AG08395 (cell line): ENCODE data around the gene PPFIA4.
A peak's percentile ranks its signal among the peaks of the same experiment; 100 is the strongest.

Experiments
- DNase-seq: peaks from one replicate; pipeline ENCODE4 v3.0.0; 2012; ENCODE audit warnings: mixed read lengths, low spot score

Gene PPFIA4

GRCh38 chr1:203040513-203041275, 14.4 kb downstream of the PPFIA4 start:
- DNase-seq, result no peak

DNA sequence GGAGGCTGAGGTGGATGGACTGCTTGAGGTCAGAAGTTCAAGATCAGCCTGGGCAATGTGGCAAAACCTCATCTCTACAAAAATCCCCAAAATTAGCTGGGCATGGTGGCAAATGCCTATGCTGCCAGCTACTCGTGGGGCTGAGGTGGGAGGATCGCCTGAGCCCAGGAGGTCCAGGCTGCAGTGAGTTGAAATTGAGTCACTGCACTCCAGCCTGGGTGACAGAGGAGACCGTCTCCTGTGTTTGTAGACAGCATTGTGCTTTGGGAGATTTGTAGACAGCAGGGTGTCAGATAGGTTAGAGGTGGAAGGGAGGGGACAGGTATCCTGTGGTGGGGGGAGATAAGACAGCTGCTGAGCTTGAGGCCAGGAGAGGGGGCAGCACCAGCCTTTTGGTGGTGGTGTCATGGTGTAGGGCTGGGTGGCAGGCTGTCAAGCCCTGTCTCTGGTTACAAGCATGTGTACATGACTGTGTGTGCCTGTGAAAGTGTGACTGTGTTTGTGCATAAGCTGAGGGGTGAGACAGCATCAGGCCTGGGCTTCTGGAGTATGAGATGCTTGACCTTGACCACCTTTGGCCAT, 15.2 kb downstream of the PPFIA4 start:
- DNase-seq, result no peak

GRCh38 chr1:203043830-203044545, 17.7 kb downstream of the PPFIA4 start:
- no peak for DNase-seq

GRCh38 chr1:203044546-203045250, 18.4 kb downstream of the PPFIA4 start:
- DNase-seq, result no peak

- DNase-seq, result no peak
Measured at GRCh38 chr1:203045336-203045735, 19.0 kb downstream of the PPFIA4 start.

DNA sequence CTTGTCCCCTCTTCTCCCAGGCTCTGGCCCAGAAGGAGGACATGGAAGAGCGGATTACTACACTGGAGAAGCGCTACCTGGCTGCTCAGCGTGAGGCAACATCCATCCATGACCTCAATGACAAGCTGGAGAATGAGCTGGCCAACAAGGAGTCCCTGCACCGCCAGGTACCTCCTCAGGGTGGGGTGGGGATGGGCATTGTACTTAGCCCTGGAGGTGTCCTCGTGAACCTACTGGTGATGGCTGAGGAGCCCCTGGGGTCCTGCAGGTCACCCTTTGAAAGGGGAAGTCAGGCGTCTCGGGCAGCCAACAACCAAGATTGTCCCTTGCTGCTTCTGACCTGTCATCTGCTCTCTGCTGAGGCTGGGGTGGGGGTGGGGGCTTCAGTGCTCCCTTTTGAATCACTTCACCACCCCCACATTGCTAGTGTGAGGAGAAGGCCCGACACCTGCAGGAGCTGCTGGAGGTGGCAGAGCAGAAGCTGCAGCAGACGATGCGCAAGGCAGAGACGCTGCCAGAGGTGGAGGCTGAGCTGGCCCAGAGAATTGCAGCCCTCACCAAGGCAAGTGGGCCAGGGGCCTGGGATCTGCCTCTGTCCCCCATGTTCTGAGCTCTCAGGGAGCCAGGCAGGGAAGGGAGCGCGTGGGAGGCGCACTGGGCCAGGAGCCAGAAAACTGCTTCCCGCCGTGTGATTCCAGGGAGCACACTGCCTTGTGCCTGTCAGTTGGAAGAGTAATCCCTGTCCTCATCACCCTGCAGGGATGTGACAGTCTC, 19.7 kb downstream of the PPFIA4 start:
- no peak for DNase-seq

DNA sequence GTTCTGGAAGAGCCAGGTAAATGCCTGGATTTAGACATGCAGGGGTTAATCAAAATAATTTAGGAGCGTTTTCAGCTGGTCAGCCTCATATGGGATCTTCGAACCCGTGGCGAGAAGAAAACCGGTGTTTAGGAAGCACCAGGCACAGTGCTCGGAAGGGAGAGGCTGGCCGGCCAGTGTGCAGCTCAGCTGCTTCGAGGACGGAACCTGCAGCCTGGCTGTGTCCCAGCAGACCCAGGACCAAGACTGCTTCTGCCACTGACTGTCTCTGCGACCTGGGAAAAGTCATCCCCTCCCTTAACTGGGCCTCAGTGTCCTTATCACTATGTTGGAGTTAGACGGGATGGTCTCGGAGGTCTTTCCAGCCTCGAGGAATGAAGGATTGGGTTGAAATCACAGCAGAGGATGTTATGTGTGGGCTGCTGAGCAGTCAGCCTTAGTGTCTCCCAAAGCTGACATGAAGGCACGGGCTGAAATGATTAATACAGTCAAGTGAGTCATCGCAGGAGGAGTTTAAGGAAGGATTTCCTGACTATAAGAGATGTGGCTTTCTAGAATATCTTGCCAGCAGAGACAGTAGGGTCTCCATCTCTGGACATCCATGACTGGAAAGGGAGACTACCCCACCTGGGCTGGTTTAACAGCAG, 20.8 kb downstream of the PPFIA4 start:
- peak; percentile 91 for DNase-seq

- no peak for DNase-seq
Measured at GRCh38 chr1:203048086-203048485, 21.8 kb downstream of the PPFIA4 start.

GRCh38 chr1:203048555-203049051, 22.3 kb downstream of the PPFIA4 start:
- DNase-seq, result no peak

DNA sequence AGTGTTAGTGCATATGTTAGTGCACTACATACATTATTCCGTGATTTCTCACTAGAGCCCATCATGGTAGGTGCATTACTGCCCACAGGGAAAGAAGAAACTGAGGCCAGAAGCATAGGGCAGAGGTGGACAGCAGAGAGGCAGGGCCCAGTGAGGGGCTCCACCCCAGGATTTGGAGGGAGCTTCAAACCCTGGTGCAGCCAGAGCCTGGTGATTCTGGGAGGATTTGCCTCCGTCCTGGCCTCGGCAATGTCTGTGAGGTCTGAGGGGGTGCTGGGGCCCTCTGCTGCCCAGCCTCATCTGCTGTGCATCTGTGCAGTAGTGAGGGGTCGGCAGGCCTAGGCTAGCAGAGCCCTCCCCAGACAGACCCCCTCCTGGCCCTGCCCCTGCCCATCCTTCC, 22.8 kb downstream of the PPFIA4 start:
- no peak for DNase-seq

GRCh38 chr1:203049576-203050180, 23.4 kb downstream of the PPFIA4 start:
- DNase-seq, result no peak

DNA sequence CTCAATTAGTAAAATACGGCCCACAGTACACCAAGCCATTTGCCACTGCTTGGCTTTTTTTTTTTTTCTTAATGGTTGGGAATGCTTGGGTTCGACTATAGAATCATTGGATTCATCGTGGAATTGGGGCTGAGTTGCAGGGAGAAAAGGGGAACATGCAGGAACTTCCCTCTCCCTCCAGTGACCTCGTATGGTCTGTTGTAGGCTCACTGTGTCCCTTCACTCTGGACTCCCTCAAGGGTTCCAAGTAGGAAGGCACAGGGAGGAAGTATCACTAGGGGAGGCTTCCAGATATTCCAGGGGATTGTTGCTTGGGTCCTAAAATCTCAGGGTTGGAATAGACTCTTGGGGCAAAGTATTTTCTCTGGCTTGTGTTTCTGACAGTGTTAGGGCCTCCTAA, 24.5 kb downstream of the PPFIA4 start:
- DNase-seq, result no peak

- DNase-seq, result no peak
Measured at GRCh38 chr1:203051841-203052324, 25.6 kb downstream of the PPFIA4 start.

DNA sequence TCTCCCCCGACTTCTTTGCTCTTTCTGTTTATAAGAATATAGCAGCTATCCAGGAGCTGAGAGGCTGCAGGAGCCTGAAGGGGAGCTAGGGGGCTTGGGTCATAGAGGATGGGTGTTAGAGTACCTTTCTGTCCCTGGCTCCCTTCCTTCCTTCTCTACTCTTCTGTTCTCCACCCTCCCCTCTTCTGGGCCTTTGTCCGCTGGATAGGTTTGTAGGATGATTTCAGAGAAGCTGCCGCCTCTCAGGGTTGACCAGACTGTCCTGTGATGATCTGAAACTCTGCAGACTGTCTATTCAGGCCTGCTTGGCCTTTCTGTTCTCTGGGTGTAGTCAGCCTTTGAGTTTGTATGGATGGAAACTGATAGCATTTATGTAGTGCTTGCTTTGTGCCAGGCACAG, 26.3 kb downstream of the PPFIA4 start:
- no peak for DNase-seq

DNA sequence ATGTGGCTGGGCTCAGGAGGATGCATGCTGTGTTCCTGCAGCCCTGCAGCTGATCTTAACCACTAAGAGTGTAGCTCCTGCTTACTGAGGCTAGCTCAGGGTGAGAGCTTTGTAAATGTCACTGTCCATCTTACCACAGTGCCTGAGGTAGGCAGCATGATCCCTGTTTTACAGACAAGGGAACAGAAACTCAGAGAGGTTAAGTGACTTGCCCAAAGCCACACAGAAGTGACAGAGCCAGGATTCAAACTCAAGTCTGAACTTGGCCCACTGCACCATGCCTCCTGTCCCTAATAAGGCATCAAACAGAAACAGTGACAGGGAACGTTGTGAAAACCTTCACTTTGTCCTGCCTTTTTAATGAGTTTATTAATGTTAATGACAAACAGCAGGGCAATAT, 27.9 kb downstream of the PPFIA4 start:
- DNase-seq, result no peak

- no peak for DNase-seq
Measured at GRCh38 chr1:203054642-203055041, 28.4 kb downstream of the PPFIA4 start.

DNA sequence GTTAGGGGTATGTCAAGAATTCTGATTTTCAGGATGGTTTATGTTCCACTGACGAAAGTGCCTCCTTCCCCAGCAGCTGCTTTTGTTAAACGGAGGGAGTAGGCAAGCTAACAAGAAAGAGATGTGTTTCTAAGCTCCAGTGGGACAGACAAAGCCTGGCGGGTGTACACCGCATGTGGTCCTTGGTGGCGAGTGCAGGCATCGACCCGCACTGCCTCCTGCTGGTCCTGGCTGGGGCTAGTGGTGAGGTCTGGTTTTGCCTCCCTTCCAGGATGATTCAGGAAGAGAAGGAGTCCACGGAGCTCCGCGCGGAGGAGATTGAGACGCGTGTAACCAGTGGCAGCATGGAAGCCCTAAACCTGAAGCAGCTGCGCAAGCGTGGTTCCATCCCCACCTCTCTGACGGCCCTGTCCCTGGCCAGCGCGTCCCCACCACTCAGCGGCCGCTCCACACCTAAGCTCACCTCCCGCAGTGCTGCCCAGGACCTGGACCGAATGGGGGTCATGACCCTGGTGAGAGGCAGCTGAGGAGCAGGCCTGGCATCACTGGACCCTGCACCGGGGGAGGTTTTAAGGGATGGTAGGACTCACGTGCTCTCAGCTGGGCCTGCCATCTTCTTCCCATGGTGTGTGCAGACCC, 29.0 kb downstream of the PPFIA4 start:
- DNase-seq, result no peak

DNA sequence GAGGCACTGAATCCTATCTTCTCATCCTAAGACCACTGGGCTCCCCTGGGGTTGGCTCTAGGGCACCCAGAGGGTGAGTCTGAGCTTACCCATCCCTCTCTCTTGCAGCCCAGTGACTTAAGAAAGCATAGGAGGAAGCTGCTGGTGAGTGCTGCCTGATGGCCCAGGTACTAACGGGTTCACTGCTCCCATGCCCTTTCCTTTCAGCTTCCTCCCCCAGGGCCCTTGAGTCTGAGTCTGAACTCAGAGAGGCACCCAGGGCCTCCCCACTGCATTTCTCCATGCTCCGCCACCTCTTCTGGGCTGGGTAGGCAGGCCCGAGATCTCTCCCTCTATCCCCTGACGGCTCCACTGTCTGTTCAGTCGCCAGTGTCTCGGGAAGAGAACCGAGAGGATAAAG, 29.7 kb downstream of the PPFIA4 start:
- no peak for DNase-seq

DNA sequence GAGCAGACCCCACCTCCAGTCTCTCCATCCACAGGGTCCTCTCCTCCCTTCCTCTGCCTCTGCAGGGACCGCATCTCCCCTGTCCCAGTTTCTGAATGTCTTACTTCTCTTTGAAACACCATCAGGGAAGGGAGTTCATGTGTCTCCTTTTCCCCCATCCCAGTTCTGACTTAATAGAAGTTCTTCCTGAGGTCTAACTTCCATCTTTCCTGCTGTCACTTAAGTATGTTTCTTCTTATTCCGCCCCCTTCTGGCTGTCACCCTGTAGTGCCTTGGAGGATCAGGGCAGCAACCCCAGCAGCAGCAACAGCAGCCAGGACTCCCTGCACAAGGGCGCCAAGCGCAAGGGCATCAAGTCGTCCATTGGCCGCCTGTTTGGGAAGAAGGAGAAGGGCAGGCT, 30.2 kb downstream of the PPFIA4 start:
- DNase-seq, result no peak
